ENCODE data around the gene CFAP52. TPM values are rescaled to one million over a fixed set of nuclear protein-coding genes. Genes with fewer than 3 reads are reported as not detected.

CFAP52 gene
- total and polyA plus RNA-seq, 2 experiments from 2014 or later, result not detected

DNA sequence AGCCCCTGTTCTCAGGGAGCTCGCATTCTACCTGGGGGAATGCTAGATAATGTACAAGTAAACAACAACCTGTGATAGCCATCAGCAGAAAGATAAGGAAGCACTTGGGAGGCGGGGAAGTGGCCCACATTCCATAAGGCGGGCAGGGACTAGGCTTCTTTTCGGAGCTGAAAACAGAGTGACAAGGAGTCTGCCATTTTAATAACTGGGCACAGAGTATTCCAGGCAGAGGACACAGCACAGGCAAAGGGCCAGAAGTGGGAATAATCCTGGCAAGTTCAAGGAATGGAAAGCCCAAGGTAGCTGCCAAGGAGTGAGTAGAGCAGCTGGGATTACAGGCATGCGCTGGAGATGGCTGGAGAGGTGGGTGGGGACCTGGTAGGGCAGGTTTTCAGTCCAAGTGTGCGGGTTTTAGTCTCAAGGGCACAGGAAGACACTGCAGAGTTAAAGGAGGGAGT, 93.1 kb downstream of the CFAP52 start:
- Histone ChIP-seq H3K79me2 (replicated peaks; ENCODE audit: insufficient read depth) (no peaks in the 10 kb centered on the region), H4K20me1 (replicated peaks; ENCODE audit: insufficient read depth) (no peaks in the 10 kb centered on the region; the same call in 1 of the 2 replicates), H3K4me3 (no peak overlapping the region), H3K4me1 (ENCODE audit: insufficient read depth) (0 out of 2 replicates have a peak, but pooled peaks cover 6% of the 10 kb centered on the region), H3K27ac (ENCODE audit: low read depth) (no peak overlapping the region), H3K4me2 (no peak overlapping the region), H2AFZ (no peak overlapping the region), H3K36me3 (ENCODE audit: insufficient read depth) (no peaks in the 10 kb centered on the region; the same call in 1 of the 2 replicates), H3K9me2 (ENCODE audit: insufficient read depth) (no peaks in the 10 kb centered on the region), H3F3A (replicated peaks; ENCODE audit: low read depth) (no peaks in the 10 kb centered on the region), H3K27me3 (ENCODE audit: insufficient read depth) (no peaks in the 10 kb centered on the region)
- H3K4me3 Mint-ChIP-seq, result no peak overlapping the region
- peaks cover 29% of the 10 kb centered on the region for H3K4me1 Mint-ChIP-seq
- H3K9me3 Mint-ChIP-seq, result peaks cover 6% of the 10 kb centered on the region; the same call in 2 of the 3 replicates
- H3K36me3 Mint-ChIP-seq (ENCODE audit: low read depth), result peaks cover 20% of the 10 kb centered on the region
- DNase-seq (ENCODE audit: low spot score) (no peak), ATAC-seq (no peak)
- H3K27me3 Mint-ChIP-seq (ENCODE audit: insufficient read depth, low read depth, poor library complexity), result no peaks in the 10 kb centered on the region
- 0 out of 2 replicates have a peak overlapping the region, but pooled peaks have one; percentile 3 for H3K27ac Mint-ChIP-seq
- TF ChIP-seq, protein P1, sequence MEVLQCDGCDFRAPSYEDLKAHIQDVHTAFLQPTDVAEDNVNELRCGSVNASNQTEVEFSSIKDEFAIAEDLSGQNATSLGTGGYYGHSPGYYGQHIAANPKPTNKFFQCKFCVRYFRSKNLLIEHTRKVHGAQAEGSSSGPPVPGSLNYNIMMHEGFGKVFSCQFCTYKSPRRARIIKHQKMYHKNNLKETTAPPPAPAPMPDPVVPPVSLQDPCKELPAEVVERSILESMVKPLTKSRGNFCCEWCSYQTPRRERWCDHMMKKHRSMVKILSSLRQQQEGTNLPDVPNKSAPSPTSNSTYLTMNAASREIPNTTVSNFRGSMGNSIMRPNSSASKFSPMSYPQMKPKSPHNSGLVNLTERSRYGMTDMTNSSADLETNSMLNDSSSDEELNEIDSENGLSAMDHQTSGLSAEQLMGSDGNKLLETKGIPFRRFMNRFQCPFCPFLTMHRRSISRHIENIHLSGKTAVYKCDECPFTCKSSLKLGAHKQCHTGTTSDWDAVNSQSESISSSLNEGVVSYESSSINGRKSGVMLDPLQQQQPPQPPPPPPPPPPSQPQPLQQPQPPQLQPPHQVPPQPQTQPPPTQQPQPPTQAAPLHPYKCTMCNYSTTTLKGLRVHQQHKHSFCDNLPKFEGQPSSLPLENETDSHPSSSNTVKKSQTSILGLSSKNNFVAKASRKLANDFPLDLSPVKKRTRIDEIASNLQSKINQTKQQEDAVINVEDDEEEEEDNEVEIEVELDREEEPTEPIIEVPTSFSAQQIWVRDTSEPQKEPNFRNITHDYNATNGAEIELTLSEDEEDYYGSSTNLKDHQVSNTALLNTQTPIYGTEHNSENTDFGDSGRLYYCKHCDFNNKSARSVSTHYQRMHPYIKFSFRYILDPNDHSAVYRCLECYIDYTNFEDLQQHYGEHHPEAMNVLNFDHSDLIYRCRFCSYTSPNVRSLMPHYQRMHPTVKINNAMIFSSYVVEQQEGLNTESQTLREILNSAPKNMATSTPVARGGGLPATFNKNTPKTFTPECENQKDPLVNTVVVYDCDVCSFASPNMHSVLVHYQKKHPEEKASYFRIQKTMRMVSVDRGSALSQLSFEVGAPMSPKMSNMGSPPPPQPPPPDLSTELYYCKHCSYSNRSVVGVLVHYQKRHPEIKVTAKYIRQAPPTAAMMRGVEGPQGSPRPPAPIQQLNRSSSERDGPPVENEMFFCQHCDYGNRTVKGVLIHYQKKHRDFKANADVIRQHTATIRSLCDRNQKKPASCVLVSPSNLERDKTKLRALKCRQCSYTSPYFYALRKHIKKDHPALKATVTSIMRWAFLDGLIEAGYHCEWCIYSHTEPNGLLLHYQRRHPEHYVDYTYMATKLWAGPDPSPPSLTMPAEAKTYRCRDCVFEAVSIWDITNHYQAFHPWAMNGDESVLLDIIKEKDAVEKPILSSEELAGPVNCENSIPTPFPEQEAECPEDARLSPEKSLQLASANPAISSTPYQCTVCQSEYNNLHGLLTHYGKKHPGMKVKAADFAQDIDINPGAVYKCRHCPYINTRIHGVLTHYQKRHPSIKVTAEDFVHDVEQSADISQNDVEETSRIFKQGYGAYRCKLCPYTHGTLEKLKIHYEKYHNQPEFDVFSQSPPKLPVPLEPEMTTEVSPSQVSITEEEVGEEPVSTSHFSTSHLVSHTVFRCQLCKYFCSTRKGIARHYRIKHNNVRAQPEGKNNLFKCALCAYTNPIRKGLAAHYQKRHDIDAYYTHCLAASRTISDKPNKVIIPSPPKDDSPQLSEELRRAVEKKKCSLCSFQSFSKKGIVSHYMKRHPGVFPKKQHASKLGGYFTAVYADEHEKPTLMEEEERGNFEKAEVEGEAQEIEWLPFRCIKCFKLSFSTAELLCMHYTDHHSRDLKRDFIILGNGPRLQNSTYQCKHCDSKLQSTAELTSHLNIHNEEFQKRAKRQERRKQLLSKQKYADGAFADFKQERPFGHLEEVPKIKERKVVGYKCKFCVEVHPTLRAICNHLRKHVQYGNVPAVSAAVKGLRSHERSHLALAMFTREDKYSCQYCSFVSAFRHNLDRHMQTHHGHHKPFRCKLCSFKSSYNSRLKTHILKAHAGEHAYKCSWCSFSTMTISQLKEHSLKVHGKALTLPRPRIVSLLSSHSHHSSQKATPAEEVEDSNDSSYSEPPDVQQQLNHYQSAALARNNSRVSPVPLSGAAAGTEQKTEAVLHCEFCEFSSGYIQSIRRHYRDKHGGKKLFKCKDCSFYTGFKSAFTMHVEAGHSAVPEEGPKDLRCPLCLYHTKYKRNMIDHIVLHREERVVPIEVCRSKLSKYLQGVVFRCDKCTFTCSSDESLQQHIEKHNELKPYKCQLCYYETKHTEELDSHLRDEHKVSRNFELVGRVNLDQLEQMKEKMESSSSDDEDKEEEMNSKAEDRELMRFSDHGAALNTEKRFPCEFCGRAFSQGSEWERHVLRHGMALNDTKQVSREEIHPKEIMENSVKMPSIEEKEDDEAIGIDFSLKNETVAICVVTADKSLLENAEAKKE (CRISPR knock-in tag; IDR thresholded peaks at IDR 0.05), result no peak
- TF ChIP-seq NANOG (IDR thresholded peaks at IDR 0.05; ENCODE audit: borderline replicate concordance) (no peak), JUNB (IDR thresholded peaks at IDR 0.05; ENCODE audit: unreplicated experiment) (no peak), ZNF331 (CRISPR knock-in tag; IDR thresholded peaks at IDR 0.05; ENCODE audit: low read depth) (no peak), CREB1 (CRISPR knock-in tag; IDR thresholded peaks at IDR 0.05; ENCODE audit: low read depth) (no peak), EZH2phosphoT487 (IDR thresholded peaks at IDR 0.05; ENCODE audit: unreplicated experiment) (no peak), STAT1 (IDR thresholded peaks at IDR 0.05; ENCODE audit: unreplicated experiment) (no peak)
- TF ChIP-seq, protein P2, sequence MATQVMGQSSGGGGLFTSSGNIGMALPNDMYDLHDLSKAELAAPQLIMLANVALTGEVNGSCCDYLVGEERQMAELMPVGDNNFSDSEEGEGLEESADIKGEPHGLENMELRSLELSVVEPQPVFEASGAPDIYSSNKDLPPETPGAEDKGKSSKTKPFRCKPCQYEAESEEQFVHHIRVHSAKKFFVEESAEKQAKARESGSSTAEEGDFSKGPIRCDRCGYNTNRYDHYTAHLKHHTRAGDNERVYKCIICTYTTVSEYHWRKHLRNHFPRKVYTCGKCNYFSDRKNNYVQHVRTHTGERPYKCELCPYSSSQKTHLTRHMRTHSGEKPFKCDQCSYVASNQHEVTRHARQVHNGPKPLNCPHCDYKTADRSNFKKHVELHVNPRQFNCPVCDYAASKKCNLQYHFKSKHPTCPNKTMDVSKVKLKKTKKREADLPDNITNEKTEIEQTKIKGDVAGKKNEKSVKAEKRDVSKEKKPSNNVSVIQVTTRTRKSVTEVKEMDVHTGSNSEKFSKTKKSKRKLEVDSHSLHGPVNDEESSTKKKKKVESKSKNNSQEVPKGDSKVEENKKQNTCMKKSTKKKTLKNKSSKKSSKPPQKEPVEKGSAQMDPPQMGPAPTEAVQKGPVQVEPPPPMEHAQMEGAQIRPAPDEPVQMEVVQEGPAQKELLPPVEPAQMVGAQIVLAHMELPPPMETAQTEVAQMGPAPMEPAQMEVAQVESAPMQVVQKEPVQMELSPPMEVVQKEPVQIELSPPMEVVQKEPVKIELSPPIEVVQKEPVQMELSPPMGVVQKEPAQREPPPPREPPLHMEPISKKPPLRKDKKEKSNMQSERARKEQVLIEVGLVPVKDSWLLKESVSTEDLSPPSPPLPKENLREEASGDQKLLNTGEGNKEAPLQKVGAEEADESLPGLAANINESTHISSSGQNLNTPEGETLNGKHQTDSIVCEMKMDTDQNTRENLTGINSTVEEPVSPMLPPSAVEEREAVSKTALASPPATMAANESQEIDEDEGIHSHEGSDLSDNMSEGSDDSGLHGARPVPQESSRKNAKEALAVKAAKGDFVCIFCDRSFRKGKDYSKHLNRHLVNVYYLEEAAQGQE (IDR thresholded peaks at IDR 0.05; ENCODE audit: unreplicated experiment), result no peak
- TF ChIP-seq, protein P3, sequence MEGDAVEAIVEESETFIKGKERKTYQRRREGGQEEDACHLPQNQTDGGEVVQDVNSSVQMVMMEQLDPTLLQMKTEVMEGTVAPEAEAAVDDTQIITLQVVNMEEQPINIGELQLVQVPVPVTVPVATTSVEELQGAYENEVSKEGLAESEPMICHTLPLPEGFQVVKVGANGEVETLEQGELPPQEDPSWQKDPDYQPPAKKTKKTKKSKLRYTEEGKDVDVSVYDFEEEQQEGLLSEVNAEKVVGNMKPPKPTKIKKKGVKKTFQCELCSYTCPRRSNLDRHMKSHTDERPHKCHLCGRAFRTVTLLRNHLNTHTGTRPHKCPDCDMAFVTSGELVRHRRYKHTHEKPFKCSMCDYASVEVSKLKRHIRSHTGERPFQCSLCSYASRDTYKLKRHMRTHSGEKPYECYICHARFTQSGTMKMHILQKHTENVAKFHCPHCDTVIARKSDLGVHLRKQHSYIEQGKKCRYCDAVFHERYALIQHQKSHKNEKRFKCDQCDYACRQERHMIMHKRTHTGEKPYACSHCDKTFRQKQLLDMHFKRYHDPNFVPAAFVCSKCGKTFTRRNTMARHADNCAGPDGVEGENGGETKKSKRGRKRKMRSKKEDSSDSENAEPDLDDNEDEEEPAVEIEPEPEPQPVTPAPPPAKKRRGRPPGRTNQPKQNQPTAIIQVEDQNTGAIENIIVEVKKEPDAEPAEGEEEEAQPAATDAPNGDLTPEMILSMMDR (conservative IDR thresholded peaks at IDR 0.05; ENCODE audit: low read depth in 2 of 2), result no peak
